Activated CD4-positive, CD25-positive, alpha-beta regulatory T cell treated with anti-CD3 and anti-CD28 coated beads, Interleukin-2, amount 50 U/mL, for 72 hours (primary cell): Measurements from ENCODE around the gene OLIG2.

Experiments used
- DNase-seq: peaks from one replicate; pipeline ENCODE4 v3.0.0; 2021

OLIG2 gene

GRCh38 chr21:33025489-33026442, at the start of gene OLIG2:
TSS of gene OLIG2 (plus strand) at chr21:33025935. CDS start at chr21:33026863, 928 bp downstream.
- no peak for DNase-seq

- DNase-seq: no peak
Observed at GRCh38 chr21:32976791-32977190, 48.9 kb upstream of the OLIG2 start.

GRCh38 chr21:32977216-32977615, 48.5 kb upstream of the OLIG2 start:
- DNase-seq: no peak

DNA sequence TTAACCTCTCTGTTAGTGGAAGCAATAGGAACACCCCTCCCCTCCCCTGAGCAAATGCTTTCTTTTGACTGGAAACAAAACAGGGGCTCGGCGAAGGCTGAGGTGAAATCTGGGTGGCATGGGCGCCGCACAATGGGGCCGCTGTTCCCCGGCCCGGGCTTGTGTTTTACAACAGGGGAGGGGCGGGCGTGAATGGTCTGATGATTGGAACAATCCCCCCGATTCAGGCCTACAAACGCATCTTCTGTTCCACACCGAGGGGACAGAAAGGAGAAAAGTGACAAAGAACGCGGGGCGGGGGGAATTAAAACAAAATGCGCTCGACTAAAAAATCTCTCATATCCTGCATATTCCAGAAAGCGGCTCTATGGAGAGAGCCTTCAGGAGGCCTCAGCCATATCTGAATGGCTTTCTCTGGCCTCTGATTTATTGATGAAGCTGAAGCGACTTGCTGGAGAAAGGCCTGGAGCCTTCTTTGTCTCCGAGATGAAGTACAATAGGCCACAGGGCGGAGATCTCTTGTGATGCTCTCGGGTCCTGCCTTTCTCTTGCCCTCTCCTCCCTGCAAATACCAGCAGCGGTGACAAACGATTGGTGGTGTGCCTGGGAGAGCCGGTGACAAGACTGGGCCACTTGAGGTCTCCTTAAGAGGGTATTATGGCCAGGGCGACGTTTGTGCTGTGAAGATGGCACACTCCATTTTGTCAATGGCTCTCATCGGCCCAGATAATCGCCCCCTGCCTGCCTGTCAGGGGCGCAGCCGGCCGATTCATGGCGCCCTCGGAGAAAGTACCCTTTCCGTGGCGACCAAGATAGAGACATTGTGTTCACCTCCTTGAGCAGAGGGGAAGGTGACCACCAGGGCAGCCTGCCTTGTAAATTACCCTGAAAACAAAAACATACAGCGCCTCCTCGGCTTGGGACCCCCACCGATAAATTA, 47.1 kb upstream of the OLIG2 start:
- DNase-seq: no peak

GRCh38 chr21:32979598-32980268, 46.0 kb upstream of the OLIG2 start:
- no peak for DNase-seq

DNA sequence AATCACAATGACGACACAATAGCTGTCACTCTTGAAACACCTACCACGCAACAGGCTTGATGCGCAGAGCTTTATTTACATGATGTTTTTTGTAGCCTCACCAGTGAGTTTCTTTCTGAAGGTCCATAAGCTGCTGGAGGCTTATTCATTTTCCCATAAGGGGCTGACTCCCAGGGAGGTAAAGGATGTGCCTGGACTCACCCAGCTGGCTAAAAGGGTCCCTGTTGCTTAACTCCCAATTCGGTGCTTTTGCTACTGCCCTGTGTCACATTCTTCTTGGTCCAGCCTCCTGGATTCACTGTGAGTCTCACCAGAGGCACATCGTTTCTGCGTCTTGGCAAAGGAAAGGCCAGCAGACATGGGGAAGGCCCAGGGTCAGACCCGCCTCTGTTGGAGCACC, 44.6 kb upstream of the OLIG2 start:
- no peak for DNase-seq

DNA sequence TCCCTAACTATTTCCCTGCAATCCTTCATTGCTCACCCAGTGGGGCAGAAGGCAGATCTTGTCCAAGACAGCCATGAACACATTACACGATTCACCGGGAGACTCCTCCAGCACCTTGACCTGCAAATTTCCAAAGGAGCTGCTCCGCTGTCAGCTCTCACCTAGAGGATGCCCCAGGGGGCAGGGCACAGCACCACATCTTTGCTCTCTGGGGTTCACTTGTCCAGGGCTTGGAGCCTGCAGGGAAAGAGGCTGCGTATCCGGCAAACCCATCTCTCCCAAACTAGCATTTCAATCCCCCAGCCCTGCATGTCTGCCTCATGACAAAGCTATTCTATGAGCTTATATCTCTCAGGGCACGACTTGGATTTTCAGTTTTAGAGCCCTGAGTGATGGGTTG, 35.1 kb upstream of the OLIG2 start:
- no peak for DNase-seq

DNA sequence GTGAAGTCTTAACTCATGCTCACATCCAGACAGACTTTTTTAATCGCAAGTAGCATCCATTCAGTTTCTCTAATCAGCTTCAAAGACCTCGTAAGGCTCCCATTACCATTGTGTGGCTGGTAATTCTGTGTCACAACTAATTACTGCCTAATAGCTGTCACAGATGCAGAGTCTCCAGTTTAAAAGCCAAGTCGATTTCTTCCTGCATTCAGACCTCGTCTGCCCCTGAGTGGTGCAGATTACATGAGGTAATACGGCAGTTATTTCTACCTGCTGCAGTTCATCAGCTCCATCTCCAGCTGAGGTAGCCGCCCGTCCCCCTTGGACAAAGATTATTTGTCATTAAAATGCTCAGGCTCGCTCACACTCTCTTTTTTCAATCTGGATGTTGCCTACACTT, 34.4 kb upstream of the OLIG2 start:
- DNase-seq: no peak

- DNase-seq: no peak
Observed at GRCh38 chr21:32993894-32994293, 31.8 kb upstream of the OLIG2 start.

- DNase-seq: no peak
Observed at GRCh38 chr21:32994305-32994704, 31.4 kb upstream of the OLIG2 start.

- no peak for DNase-seq
Observed at GRCh38 chr21:33007747-33008146, 18.0 kb upstream of the OLIG2 start.

- no peak for DNase-seq
Observed at GRCh38 chr21:33008333-33009051, 17.2 kb upstream of the OLIG2 start.

DNA sequence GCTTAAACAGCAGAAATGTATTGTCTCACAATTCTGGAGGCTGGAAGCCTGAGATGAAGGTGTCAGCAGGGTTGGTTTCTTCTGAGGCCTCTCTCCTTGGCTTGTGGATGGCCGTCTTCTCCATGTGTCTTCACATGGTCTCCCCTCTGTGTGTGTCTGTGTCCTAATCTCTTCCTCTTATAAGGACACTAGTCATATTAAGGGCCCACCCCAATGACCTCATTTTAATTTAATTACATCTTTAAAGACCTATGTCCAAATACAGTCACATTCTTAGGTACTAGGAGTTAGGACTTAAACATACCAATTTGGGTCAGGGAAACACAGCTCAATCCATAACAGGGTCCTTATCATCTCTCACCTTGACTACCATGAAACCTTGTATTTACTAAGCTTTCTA, 14.8 kb upstream of the OLIG2 start:
- DNase-seq: no peak

GRCh38 chr21:33011462-33011861, 14.3 kb upstream of the OLIG2 start:
- DNase-seq: no peak

GRCh38 chr21:33013626-33014025, 12.1 kb upstream of the OLIG2 start:
- DNase-seq: no peak

- DNase-seq: no peak
Observed at GRCh38 chr21:33014331-33014730, 11.4 kb upstream of the OLIG2 start.

DNA sequence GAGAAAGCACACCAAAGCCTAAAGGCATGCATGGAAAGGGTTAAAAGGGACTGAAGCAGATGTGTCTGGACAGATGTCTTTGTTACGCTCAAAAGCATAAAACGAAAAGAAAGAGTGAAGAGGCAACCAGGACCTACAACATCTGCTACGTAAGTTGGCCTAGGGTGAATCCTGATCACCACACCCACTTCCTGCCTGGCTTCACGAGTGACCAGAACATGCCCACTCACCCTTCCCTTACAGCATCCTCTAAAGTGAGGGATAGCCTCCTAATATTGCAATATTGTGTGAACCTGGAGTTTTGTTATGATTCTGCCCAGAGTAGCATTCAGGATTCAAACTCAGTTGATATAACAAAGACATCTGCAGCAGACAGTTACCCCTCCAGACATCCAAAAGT, 10.6 kb upstream of the OLIG2 start:
- no peak for DNase-seq

GRCh38 chr21:33015756-33016155, 10.0 kb upstream of the OLIG2 start:
- no peak for DNase-seq

GRCh38 chr21:33018707-33019465, 6.8 kb upstream of the OLIG2 start:
- DNase-seq: no peak

- no peak for DNase-seq
Observed at GRCh38 chr21:33019516-33019884, 6.2 kb upstream of the OLIG2 start.

- DNase-seq: no peak
Observed at GRCh38 chr21:33019885-33020557, 5.7 kb upstream of the OLIG2 start.
